ENCODE data around the gene MGRN1.

DNA sequence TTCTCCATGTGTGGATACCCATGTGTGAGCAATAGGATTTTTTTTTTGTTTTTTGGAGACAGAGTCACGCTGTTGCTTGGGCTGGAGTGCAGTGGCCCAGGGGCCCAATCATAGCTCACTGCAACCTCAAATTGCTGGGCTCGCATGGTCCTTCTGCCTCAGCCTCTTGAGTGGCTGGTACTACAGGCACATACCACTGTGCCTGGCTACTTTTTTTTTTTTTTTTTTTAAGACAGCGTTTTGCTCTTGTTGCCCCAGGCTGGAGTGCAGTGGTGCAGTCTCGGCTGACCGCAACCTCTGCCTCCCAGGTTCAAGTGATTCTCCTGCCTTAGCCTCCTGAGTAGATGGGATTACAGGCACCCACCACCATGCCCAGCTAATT, 16.7 kb downstream of the MGRN1 start:
- TF ChIP-seq, protein P1, sequence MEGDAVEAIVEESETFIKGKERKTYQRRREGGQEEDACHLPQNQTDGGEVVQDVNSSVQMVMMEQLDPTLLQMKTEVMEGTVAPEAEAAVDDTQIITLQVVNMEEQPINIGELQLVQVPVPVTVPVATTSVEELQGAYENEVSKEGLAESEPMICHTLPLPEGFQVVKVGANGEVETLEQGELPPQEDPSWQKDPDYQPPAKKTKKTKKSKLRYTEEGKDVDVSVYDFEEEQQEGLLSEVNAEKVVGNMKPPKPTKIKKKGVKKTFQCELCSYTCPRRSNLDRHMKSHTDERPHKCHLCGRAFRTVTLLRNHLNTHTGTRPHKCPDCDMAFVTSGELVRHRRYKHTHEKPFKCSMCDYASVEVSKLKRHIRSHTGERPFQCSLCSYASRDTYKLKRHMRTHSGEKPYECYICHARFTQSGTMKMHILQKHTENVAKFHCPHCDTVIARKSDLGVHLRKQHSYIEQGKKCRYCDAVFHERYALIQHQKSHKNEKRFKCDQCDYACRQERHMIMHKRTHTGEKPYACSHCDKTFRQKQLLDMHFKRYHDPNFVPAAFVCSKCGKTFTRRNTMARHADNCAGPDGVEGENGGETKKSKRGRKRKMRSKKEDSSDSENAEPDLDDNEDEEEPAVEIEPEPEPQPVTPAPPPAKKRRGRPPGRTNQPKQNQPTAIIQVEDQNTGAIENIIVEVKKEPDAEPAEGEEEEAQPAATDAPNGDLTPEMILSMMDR (IDR thresholded peaks at IDR 0.05): no peak
- TF ChIP-seq POLR2A (IDR thresholded peaks at IDR 0.05) (no peak), POLR2AphosphoS5 (IDR thresholded peaks at IDR 0.05) (no peak), EP300 (IDR thresholded peaks at IDR 0.05; ENCODE audit: low read depth) (no peak)
